GM23338 (cell line): Measurements from ENCODE around the gene CAMK1.

Experiments used
- CREB1 ChIP-seq: fragments of 250-450 bp; sonication (Bioruptor Pico); IDR thresholded peaks from 2 replicates; pipeline ENCODE4 v1.5.0; 2020; ENCODE audit warnings: low read depth, mild to moderate bottlenecking, moderate library complexity
- CTCF ChIP-seq, 2 experiments: fragments of 200-600 bp in 1 of 2; sonication (generic) in 1 of 2; conservative IDR thresholded peaks; 2 replicates each; pipeline versions ENCODE4 v1.5.1 to v1.6.1; 2016 to 2017; ENCODE audit warnings: antibody characterized with exemption in 2 of 2, low read depth in 2 of 2, mild to moderate bottlenecking in 2 of 2, moderate library complexity in 1 of 2
- EZH2 ChIP-seq: fragments of 200-600 bp; sonication (generic); IDR thresholded peaks from one replicate; pipeline ENCODE4 v1.8.0; 2017; ENCODE audit warnings: antibody characterized with exemption, mild to moderate bottlenecking, low read depth; ENCODE audit not compliant: unreplicated experiment
- JUNB ChIP-seq: IDR thresholded peaks from one replicate; pipeline ENCODE4 v1.6.1; 2016; ENCODE audit warnings: antibody characterized with exemption; ENCODE audit not compliant: unreplicated experiment
- POLR2AphosphoS5 ChIP-seq: IDR thresholded peaks from 2 replicates; pipeline ENCODE4 v1.6.1; 2016; ENCODE audit warnings: antibody characterized with exemption, low read depth
- STAT1 ChIP-seq: IDR thresholded peaks from one replicate; pipeline ENCODE4 v1.6.1; 2016; ENCODE audit warnings: antibody characterized with exemption; ENCODE audit not compliant: unreplicated experiment
- TF ChIP-seq, protein P1 (sequence below): fragments of 250-450 bp; sonication (Bioruptor Pico); IDR thresholded peaks from 2 replicates; pipeline ENCODE4 v1.5.0; 2020; ENCODE audit warnings: mild to moderate bottlenecking, moderate library complexity

DNA sequence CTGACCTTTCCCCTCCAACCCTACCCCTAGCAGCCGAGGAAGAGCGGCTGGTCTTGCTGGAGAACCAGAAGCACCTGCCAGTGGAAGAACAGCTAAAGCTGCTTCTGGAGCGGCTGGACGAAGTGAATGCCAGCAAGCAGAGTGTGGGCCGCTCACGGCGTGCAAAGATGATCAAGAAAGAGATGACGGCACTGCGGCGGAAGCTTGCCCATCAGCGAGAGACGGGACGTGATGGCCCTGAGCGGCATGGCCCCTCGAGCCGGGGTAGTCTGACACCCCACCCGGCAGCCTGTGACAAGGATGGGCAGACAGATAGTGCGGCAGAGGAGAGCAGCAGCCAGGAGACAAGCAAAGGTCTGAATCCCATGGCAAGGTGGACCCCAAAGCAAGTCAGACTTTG, 26.2 kb downstream of the CAMK1 start:
- no peak for TF ChIP-seq CREB1 (CRISPR knock-in tag)
- no peak for TF ChIP-seq STAT1
- no peak for TF ChIP-seq POLR2AphosphoS5
- TF ChIP-seq, protein P1, sequence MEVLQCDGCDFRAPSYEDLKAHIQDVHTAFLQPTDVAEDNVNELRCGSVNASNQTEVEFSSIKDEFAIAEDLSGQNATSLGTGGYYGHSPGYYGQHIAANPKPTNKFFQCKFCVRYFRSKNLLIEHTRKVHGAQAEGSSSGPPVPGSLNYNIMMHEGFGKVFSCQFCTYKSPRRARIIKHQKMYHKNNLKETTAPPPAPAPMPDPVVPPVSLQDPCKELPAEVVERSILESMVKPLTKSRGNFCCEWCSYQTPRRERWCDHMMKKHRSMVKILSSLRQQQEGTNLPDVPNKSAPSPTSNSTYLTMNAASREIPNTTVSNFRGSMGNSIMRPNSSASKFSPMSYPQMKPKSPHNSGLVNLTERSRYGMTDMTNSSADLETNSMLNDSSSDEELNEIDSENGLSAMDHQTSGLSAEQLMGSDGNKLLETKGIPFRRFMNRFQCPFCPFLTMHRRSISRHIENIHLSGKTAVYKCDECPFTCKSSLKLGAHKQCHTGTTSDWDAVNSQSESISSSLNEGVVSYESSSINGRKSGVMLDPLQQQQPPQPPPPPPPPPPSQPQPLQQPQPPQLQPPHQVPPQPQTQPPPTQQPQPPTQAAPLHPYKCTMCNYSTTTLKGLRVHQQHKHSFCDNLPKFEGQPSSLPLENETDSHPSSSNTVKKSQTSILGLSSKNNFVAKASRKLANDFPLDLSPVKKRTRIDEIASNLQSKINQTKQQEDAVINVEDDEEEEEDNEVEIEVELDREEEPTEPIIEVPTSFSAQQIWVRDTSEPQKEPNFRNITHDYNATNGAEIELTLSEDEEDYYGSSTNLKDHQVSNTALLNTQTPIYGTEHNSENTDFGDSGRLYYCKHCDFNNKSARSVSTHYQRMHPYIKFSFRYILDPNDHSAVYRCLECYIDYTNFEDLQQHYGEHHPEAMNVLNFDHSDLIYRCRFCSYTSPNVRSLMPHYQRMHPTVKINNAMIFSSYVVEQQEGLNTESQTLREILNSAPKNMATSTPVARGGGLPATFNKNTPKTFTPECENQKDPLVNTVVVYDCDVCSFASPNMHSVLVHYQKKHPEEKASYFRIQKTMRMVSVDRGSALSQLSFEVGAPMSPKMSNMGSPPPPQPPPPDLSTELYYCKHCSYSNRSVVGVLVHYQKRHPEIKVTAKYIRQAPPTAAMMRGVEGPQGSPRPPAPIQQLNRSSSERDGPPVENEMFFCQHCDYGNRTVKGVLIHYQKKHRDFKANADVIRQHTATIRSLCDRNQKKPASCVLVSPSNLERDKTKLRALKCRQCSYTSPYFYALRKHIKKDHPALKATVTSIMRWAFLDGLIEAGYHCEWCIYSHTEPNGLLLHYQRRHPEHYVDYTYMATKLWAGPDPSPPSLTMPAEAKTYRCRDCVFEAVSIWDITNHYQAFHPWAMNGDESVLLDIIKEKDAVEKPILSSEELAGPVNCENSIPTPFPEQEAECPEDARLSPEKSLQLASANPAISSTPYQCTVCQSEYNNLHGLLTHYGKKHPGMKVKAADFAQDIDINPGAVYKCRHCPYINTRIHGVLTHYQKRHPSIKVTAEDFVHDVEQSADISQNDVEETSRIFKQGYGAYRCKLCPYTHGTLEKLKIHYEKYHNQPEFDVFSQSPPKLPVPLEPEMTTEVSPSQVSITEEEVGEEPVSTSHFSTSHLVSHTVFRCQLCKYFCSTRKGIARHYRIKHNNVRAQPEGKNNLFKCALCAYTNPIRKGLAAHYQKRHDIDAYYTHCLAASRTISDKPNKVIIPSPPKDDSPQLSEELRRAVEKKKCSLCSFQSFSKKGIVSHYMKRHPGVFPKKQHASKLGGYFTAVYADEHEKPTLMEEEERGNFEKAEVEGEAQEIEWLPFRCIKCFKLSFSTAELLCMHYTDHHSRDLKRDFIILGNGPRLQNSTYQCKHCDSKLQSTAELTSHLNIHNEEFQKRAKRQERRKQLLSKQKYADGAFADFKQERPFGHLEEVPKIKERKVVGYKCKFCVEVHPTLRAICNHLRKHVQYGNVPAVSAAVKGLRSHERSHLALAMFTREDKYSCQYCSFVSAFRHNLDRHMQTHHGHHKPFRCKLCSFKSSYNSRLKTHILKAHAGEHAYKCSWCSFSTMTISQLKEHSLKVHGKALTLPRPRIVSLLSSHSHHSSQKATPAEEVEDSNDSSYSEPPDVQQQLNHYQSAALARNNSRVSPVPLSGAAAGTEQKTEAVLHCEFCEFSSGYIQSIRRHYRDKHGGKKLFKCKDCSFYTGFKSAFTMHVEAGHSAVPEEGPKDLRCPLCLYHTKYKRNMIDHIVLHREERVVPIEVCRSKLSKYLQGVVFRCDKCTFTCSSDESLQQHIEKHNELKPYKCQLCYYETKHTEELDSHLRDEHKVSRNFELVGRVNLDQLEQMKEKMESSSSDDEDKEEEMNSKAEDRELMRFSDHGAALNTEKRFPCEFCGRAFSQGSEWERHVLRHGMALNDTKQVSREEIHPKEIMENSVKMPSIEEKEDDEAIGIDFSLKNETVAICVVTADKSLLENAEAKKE (CRISPR knock-in tag): no peak
- TF ChIP-seq CTCF (conservative IDR thresholded peaks at IDR 0.05; ENCODE audit: low read depth in 2 of 2): no peak
- no peak for TF ChIP-seq JUNB
- TF ChIP-seq EZH2: no peak
